Neural progenitor cell (in vitro differentiated cells): ENCODE data around the gene EI24. TPM values are rescaled to one million over a fixed set of nuclear protein-coding genes. Genes with fewer than 3 reads are reported as not detected.
A peak's percentile ranks its signal among the peaks of the same experiment; 100 is the strongest.

Source experiments
- DNase-seq: peaks from one replicate; pipeline ENCODE4 v3.0.0-alpha.2; 2016; ENCODE audit warnings: low spot score
- H2AFZ ChIP-seq: fragments of 200-600 bp; sonication (generic); replicated peaks from 2 replicates; pipeline ENCODE4 v1.6.1; 2016; ENCODE audit warnings: antibody characterized with exemption
- H3F3A ChIP-seq: fragments of 200-600 bp; sonication (generic); 2 replicates; pipeline ENCODE4 v1.6.1; 2016; ENCODE audit warnings: antibody characterized with exemption, low read depth
- H3K27ac ChIP-seq: fragments of 200-600 bp; sonication (generic); 2 replicates; pipeline ENCODE4 v1.5.1; 2016; ENCODE audit warnings: mild to moderate bottlenecking
- H3K27me3 ChIP-seq: fragments of 200-600 bp; sonication (generic); 2 replicates; pipeline ENCODE4 v1.6.1; 2016; ENCODE audit warnings: mild to moderate bottlenecking, moderate library complexity
- H3K36me3 ChIP-seq: fragments of 200-600 bp; sonication (generic); 2 replicates; pipeline ENCODE4 v1.5.1; 2016
- H3K4me1 ChIP-seq: fragments of 200-600 bp; sonication (generic); 2 replicates; pipeline ENCODE4 v1.6.1; 2016; ENCODE audit warnings: mixed run types
- H3K4me2 ChIP-seq: fragments of 200-600 bp; sonication (generic); 2 replicates; pipeline ENCODE4 v1.6.1; 2016
- H3K4me3 ChIP-seq: fragments of 200-600 bp; sonication (generic); 2 replicates; pipeline ENCODE4 v1.5.1; 2016
- H3K79me2 ChIP-seq: fragments of 200-600 bp; sonication (generic); 2 replicates; pipeline ENCODE4 v1.6.1; 2016; ENCODE audit warnings: low read depth
- H3K9ac ChIP-seq: fragments of 200-600 bp; sonication (generic); 2 replicates; pipeline ENCODE4 v1.6.1; 2016
- H3K9me3 ChIP-seq: fragments of 200-600 bp; sonication (generic); 2 replicates; pipeline ENCODE4 v1.5.1; 2016; ENCODE audit warnings: low read depth
- H4K20me1 ChIP-seq: fragments of 200-600 bp; sonication (generic); 2 replicates; pipeline ENCODE4 v1.6.1; 2016; ENCODE audit warnings: low read depth
- H3K27ac Mint-ChIP-seq: 3 replicates; pipeline ENCODE4 v1.8.0; 2021; ENCODE audit warnings: mixed read lengths
- H3K27me3 Mint-ChIP-seq: 2 replicates; pipeline ENCODE4 v1.8.0; 2022; ENCODE audit warnings: low read depth, mild to moderate bottlenecking, inconsistent platforms, moderate library complexity, mixed read lengths; ENCODE audit not compliant: insufficient read depth
- H3K36me3 Mint-ChIP-seq: 3 replicates; pipeline ENCODE4 v1.8.0; 2021; ENCODE audit warnings: mixed read lengths
- H3K4me1 Mint-ChIP-seq: 3 replicates; pipeline ENCODE4 v1.8.0; 2021; ENCODE audit warnings: mixed read lengths
- H3K4me3 Mint-ChIP-seq: 3 replicates; pipeline ENCODE4 v1.8.0; 2021; ENCODE audit warnings: mild to moderate bottlenecking, moderate library complexity, mixed read lengths
- H3K9me3 Mint-ChIP-seq: 3 replicates; pipeline ENCODE4 v1.8.0; 2020; ENCODE audit warnings: mixed read lengths
- CTCF ChIP-seq: fragments of 200-600 bp; sonication (generic); IDR thresholded peaks from 2 replicates; pipeline ENCODE4 v1.5.1; 2017; ENCODE audit warnings: antibody characterized with exemption, mild to moderate bottlenecking
- EZH2 ChIP-seq: fragments of 200-600 bp; sonication (generic); IDR thresholded peaks from 2 replicates; pipeline ENCODE4 v1.6.1; 2017; ENCODE audit warnings: antibody characterized with exemption, mild to moderate bottlenecking, moderate library complexity
- EZH2phosphoT487 ChIP-seq: fragments of 200-600 bp; sonication (generic); IDR thresholded peaks from 2 replicates; pipeline ENCODE4 v1.6.1; 2017; ENCODE audit warnings: antibody characterized with exemption
- total RNA-seq: library from RNA; depleted of rRNA; stranded (reverse); fragments of >200 nt; gene quantifications from 2 replicates; pipeline ENCODE4 v1.2.3, GENCODE V29; 2015; ENCODE audit warnings: low replicate concordance

The EI24 gene
- total RNA-seq, 1 donor from 2014 or later, result 99.8 TPM

DNA sequence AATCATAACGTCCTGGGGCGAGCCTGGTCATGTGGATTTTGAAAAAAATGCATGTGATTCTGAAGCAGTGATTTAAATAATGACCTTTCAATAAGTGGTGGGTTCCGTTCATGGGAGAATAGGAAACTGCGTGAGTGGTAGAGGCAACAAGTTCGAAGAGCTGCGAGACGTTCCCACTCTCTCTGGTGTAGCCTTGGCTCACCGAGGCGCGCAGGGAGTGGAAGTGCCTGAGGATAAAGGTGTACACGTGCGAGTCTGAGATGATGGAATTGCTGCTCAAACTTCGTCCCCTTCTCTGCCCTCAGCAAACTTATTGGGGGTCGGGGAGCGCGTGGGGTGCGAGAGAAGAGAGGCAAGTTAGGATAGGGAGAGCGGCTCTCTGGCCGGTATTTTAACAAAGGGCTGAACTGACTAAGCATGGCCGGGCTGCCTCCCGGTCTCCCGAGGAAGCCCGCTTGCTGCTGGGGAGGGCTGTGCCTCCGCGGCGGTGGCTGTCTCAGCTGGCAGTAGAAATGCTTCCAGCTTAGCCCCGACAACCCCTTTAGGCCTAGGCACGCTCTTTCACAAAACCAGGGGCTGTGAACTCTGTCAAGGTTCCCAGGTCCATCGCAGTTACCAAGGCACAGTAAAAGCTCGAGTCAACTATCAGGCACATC, 22.5 kb downstream of the EI24 start:
- peak overlapping the region; percentile 76 for H3K27ac ChIP-seq
- peak overlapping the region; percentile 97 for H3K4me3 Mint-ChIP-seq
- H3K79me2 ChIP-seq, result peaks cover 57% of the 10 kb centered on the region
- peak overlapping the region; percentile 92 for H3K4me3 ChIP-seq
- H3K4me2 ChIP-seq, result peak overlapping the region; percentile 90
- no peaks in the 10 kb centered on the region for H3K27me3 ChIP-seq
- H3K27me3 Mint-ChIP-seq, result peaks cover 2% of the 10 kb centered on the region
- H3K36me3 Mint-ChIP-seq, result peaks cover 7% of the 10 kb centered on the region
- H4K20me1 ChIP-seq, result peaks cover 14% of the 10 kb centered on the region
- H3F3A ChIP-seq, result no peaks in the 10 kb centered on the region
- H3K9ac ChIP-seq, result peak overlapping the region; percentile 71
- no peak for TF ChIP-seq CTCF
- no peak for TF ChIP-seq EZH2
- TF ChIP-seq EZH2phosphoT487, result no peak
- DNase-seq, result peak; percentile 79
- peaks cover 32% of the 10 kb centered on the region for H3K4me1 Mint-ChIP-seq
- H3K4me1 ChIP-seq, result peaks cover 12% of the 10 kb centered on the region
- peak overlapping the region; percentile 99 for H3K27ac Mint-ChIP-seq
- peak overlapping the region; percentile 86 for H2AFZ ChIP-seq
- H3K9me3 ChIP-seq, result no peaks in the 10 kb centered on the region
- H3K36me3 ChIP-seq, result no peaks in the 10 kb centered on the region
- H3K9me3 Mint-ChIP-seq, result no peaks in the 10 kb centered on the region

- H3K27ac ChIP-seq, result peak within 1 kb of the TSS; percentile 76
- H3K27ac Mint-ChIP-seq, result peak within 1 kb of the TSS; percentile 99
- DNase-seq, result peak; percentile 99
Observed at GRCh38 chr11:125592305-125593113, 23.2 kb downstream of the EI24 start, which contains the start of gene STT3A. STT3A (plus strand) TSS chr11:125592852; CDS start chr11:125595916, 3,064 bp downstream.

More at GRCh38 chr11:125592305-125593113, 23.2 kb downstream of the EI24 start, which contains the start of gene STT3A:
- no peaks in the 10 kb centered on the region for H3K9me3 ChIP-seq
- peak within 1 kb of the TSS; percentile 92 for H3K4me3 ChIP-seq
- H3F3A ChIP-seq, result no peaks in the 10 kb centered on the region
- H3K79me2 ChIP-seq, result peaks cover 65% of the 10 kb centered on the region
- peaks cover 6% of the 10 kb centered on the region for H3K36me3 ChIP-seq
- H3K4me2 ChIP-seq, result peak within 1 kb of the TSS; percentile 94
- peaks cover 14% of the 10 kb centered on the region for H4K20me1 ChIP-seq
- no peaks in the 10 kb centered on the region for H3K9me3 Mint-ChIP-seq
- peak within 1 kb of the TSS; percentile 92 for H2AFZ ChIP-seq
- TF ChIP-seq CTCF (no peak), EZH2 (no peak), EZH2phosphoT487 (no peak)
- H3K36me3 Mint-ChIP-seq, result peaks cover 7% of the 10 kb centered on the region
- H3K4me1 Mint-ChIP-seq, result peaks cover 32% of the 10 kb centered on the region
- peaks cover 12% of the 10 kb centered on the region for H3K4me1 ChIP-seq
- H3K27me3 ChIP-seq, result no peaks in the 10 kb centered on the region
- H3K9ac ChIP-seq, result peak within 1 kb of the TSS; percentile 73
- peaks cover 2% of the 10 kb centered on the region for H3K27me3 Mint-ChIP-seq
- H3K4me3 Mint-ChIP-seq, result peak within 1 kb of the TSS; percentile 97
